Measurements from ENCODE around the gene ABCG1.

DNA sequence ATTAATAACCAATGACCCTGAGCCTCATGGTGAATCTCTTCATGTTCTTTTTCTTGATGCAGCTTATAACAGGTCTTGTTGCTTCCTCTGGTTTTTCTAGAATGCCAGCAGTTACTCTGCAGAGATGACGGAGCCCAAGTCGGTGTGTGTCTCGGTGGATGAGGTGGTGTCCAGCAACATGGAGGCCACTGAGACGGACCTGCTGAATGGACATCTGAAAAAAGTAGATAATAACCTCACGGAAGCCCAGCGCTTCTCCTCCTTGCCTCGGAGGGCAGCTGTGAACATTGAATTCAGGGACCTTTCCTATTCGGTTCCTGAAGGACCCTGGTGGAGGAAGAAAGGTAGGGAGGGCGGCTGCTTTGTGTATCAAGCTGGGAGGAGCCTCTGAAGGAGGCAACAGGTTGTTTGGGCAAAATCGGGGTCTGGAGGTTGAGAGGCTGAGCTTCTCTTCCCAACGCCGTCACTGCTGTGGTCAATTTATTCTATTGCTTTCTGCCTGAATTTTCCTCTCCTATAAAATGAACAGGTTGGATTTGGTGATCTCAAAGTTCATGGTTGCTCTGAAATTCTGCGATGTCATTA is 6.7 kb downstream of the ABCG1 start:
- TF ChIP-seq, protein P1, sequence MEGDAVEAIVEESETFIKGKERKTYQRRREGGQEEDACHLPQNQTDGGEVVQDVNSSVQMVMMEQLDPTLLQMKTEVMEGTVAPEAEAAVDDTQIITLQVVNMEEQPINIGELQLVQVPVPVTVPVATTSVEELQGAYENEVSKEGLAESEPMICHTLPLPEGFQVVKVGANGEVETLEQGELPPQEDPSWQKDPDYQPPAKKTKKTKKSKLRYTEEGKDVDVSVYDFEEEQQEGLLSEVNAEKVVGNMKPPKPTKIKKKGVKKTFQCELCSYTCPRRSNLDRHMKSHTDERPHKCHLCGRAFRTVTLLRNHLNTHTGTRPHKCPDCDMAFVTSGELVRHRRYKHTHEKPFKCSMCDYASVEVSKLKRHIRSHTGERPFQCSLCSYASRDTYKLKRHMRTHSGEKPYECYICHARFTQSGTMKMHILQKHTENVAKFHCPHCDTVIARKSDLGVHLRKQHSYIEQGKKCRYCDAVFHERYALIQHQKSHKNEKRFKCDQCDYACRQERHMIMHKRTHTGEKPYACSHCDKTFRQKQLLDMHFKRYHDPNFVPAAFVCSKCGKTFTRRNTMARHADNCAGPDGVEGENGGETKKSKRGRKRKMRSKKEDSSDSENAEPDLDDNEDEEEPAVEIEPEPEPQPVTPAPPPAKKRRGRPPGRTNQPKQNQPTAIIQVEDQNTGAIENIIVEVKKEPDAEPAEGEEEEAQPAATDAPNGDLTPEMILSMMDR (IDR thresholded peaks at IDR 0.05), result no peak
- no peak for TF ChIP-seq ZFX (IDR thresholded peaks at IDR 0.05; ENCODE audit: borderline replicate concordance)
